GM19023 (cell line): ENCODE measurements around the gene TRRAP.

ENCODE experiments used
- ATAC-seq: cut with Tn5 transposase; IDR thresholded peaks from one replicate; pipeline ENCODE4 v1.9.1; 2021; ENCODE audit warnings: mild to moderate bottlenecking, moderate library complexity; ENCODE audit not compliant: unreplicated experiment

TRRAP gene

DNA sequence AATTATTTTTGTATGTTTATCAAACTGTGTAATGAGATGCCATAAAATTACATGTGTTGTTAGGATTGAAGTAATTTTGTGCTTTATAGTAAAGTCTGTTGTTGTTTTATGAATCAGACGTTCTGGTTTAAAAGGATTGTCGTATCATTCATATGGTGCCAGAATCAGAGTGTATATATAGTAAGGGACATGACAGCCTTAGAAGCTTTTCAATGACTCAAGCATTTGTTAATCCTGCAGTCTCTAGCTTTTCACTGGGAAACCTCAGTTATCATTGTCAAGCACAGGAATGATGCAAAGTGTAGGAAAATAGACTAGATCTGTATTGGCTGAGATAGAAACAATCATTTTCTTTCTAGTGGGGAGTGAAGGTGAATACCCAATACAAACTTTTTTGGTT lies 57.5 kb downstream of the TRRAP start:
- ATAC-seq = no peak

GRCh38 chr7:98943336-98943735 lies 65.0 kb downstream of the TRRAP start:
- no peak for ATAC-seq

DNA sequence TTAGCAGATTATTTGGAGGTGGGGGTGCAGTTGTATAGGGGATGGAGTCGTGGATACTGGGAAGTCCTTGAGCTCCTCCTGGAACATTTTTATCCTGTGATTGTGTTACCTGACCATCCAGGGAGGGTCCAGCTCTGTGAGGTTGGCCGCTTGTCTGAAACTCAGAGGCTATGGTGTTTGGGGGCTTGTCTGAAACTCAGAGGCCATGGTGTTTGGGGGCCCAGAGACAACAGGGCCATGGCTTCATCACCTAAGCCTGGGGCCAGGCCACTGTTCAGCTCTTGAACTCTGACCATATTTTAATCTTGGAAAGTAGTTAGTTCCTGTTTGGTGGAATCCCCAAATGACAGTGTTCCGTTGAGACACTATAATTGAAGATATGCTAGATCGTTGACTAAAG lies 66.1 kb downstream of the TRRAP start:
- no peak for ATAC-seq

- no peak for ATAC-seq
Observed at GRCh38 chr7:98945852-98946251, 67.5 kb downstream of the TRRAP start.

DNA sequence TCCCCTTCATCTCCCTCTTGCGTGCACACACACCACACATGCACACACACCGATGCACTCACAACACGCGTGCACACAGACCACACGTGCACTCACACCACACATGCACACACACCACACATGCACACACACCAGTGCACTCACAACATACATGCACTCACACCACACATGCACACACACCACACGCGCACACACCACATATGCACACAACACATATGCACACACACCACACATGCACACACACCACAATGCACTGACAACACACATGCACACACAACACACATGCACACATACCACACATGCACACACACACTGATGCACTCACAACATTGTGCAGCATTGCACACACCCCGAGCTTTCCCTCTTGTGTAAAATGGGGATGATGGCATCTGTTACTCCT lies 68.1 kb downstream of the TRRAP start:
- no peak for ATAC-seq

GRCh38 chr7:98949336-98950044 lies 71.2 kb downstream of the TRRAP start:
- no peak for ATAC-seq

- ATAC-seq = no peak
Observed at GRCh38 chr7:98955992-98956391, 77.7 kb downstream of the TRRAP start.

GRCh38 chr7:98956469-98956868 lies 78.1 kb downstream of the TRRAP start:
- ATAC-seq = no peak

- ATAC-seq = no peak
Observed at GRCh38 chr7:98956937-98957336, 78.6 kb downstream of the TRRAP start.

DNA sequence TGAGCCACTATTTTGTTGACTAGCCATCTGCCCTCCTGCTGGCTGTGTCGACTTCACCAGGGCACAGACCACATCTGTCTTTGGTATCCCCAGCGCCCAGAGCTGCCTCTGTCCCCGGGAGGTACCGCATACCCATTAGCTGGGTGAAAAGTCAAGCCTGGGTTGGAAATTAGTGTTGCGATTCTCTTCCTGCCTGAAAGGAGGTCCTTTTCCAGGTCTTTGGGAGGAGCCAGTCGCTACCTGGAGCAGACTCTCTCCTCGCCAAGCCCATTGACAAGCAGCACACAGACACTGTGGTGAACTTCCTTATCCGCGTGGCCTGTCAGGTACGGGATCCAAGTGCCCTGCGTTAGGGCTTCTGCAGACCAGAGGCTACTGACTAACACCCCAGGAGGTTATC lies 79.4 kb downstream of the TRRAP start:
- no peak for ATAC-seq

DNA sequence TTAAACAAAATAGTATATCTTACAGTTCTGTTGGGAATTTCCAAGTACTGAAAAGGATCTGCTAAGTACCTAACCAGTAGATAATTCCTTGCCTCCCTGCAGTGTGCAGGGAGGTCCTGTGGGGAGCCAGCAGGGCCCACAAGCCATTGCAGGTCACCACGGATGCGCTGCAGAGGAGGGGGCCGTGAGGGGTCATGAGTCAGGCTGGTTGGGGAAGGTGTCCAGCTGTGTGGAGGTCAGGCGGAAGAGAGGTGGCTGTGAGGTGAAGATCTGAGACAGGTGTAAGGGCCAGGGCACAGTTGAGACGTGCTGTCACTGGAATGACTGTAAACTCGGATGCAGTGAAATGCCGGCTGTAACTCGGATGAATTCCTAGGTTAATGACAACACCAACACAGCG lies 80.6 kb downstream of the TRRAP start:
- ATAC-seq = no peak

- ATAC-seq = no peak
Observed at GRCh38 chr7:98963305-98963704, 85.0 kb downstream of the TRRAP start.

DNA sequence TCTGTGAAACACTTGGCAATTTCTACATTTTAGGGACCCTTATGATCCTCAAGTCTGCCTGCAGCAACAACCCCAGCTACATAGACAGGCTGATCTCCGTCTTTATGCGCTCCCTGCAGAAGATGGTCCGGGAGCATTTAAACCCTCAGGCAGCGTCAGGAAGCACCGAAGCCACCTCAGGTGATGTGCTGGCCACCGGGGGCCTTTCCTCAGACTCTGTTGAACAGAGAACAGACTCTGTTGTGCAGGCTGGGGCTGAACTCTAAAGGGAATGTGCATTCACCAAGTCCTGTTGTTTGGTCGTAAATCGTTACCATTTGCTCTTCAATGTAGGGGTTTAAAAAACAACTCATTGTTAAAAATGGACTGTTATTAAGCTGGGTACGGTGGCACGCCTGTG lies 86.3 kb downstream of the TRRAP start:
- ATAC-seq = no peak

- ATAC-seq = no peak
Observed at GRCh38 chr7:98968621-98969020, 90.3 kb downstream of the TRRAP start.

GRCh38 chr7:98969386-98969785 lies 91.1 kb downstream of the TRRAP start:
- no peak for ATAC-seq

GRCh38 chr7:98970016-98970615 lies 91.8 kb downstream of the TRRAP start:
- ATAC-seq = no peak

DNA sequence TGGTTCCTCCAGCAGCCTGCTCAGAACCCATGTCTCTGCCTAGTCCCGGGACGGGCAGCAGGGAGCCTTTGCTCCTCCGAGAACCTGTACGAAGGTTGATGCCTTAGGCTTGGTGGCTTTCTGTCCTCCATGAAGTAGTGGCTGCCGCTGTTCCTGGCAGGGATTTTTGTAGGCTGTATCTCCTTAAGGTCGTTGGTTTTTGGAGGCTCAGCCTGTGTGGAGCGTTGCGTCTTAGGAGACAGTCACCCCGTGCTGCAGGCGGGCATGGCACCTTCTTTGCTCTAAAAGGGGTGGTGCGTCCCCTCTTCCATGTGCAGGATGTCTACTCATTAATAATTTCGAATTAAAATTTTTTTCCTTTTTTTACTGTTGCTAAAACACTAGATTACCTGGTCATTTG lies 92.5 kb downstream of the TRRAP start:
- ATAC-seq = no peak

DNA sequence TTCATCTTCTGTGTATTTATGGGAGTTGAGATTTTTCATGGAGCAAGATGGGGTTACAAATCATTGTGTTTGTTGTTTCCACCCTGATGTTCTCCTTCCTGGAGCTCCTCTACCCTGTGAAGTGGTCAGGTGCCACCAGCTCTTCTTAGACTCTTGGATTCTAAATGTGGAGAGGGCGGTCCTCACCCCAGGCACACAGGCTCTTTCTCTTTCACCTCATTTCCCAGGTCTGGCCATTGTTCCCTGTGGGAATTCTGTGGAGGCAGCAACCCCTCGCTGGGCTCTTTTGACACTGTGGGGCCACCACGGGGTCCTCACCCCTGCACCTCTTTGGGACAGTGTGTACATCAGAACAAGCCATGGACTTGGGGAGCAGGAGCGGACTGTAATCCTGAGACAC lies 95.9 kb downstream of the TRRAP start:
- ATAC-seq = no peak

- no peak for ATAC-seq
Observed at GRCh38 chr7:98974906-98975816, 96.8 kb downstream of the TRRAP start.

- no peak for ATAC-seq
Observed at GRCh38 chr7:98976396-98977185, 98.3 kb downstream of the TRRAP start.

GRCh38 chr7:98978672-98979071 lies 100.3 kb downstream of the TRRAP start:
- ATAC-seq = no peak
